ENCODE measurements around the gene SPATS1. TPM values are rescaled to one million over a fixed set of nuclear protein-coding genes. Genes with fewer than 3 reads are reported as not detected.

Gene SPATS1
- total and polyA plus RNA-seq, 10 donors: not detected

DNA sequence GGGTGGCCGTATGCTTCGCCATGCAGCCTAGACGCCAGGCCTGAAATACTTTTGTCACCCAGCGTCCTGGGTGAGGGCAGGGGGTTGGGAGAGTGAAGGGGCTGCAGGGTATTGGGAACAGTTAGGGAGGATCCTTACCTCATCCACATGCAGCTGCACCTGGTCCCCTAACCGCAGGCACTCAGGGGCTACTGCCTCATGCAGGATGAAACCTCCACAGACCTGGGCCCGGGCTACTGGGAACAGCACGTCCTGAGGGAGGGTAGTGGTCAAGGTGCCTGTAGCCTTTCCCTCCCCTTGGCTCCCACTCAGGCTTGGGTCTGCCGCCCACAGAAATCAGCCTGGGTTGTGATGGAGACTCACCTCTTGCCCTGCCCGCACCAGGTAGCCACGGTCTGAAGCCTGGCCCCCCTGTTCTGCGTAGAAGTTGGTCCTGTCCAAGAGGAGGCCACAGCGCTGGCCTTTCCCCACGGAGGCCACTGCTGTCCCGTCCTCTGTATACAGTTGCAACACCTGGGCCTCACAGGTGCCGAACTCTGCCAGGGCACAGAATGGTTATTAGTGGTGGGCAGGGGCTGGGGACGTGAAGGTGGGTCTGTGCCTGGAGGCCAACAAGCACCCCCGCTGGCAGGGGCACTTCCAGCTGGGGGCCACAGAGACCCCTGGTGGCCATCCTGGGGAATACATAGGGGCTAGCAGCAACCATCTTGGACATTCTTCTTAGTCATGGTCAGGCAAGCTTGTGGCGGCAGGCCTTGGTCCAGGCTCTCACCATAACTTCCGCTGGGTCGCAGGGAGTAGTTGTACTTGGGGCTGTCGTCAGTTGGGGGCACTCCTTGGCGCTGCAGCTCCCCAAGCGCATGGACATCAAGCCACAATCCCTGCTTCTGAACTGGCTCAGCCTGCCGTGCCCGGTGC is 37.9 kb upstream of the SPATS1 start:
- DNase-seq: peak; percentile 83
- TF ChIP-seq CTCF (IDR thresholded peaks at IDR 0.05 in 8 of 11, conservative IDR thresholded peaks at IDR 0.05 in 3 of 11) (peak; percentile 58 to 92 (median 80)), POLR2AphosphoS5 (IDR thresholded peaks at IDR 0.05) (no peak), POLR2A (IDR thresholded peaks at IDR 0.05) (no peak)
- intact Hi-C loops (cut with DNase I; ENCODE audit: low total_unique reads): no loop called here

DNA sequence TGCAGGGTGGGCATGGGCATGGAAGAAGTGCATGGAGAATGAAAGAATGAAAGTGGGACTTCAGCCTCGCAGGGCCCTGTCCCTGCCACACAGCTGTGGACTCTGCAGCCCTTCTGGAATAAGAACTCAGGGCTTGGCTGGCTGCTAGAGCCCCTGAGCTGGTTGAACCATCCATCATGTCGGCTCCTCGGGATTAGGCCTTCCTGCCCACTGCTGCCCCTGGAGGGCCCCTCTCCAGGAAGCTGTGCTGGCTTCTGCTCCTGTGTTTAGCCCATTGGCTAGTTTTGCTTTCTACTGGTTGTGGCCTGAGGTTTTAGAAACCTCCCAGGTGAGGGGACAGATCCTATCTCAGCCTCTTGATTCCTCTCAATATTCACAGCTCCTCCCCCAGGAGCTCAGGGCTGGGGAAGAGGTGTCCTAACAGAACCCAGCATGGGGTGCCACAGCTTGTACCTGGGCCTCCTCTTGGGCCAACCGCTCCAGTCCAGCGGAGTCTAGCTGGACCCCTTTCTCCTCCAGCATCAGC is 37.2 kb upstream of the SPATS1 start:
- H3K36me3 ChIP-seq: peaks cover 0 to 100% (median 95%) of the 10 kb centered on the region in 6 donors
- intact Hi-C loops (cut with DNase I; ENCODE audit: low total_unique reads): no loop called here
- no peaks in the 10 kb centered on the region for H3K9me3 ChIP-seq
- no peak overlapping the region for H3K4me3 ChIP-seq
- no peaks in the 10 kb centered on the region for H3K27me3 ChIP-seq (replicated peaks in 1 of 7)
- TF ChIP-seq POLR2A (IDR thresholded peaks at IDR 0.05) (no peak), CTCF (IDR thresholded peaks at IDR 0.05 in 8 of 11, conservative IDR thresholded peaks at IDR 0.05 in 3 of 11) (no peak), POLR2AphosphoS5 (IDR thresholded peaks at IDR 0.05) (no peak)
- no peaks in the 10 kb centered on the region for H3K4me1 ChIP-seq
- 87 to 93% (median 88%) methylated on average over 3 to 5 of the region's 5 CpGs for WGBS, 5 donors
- no peak for DNase-seq
- no peak overlapping the region for H3K27ac ChIP-seq

More for the DNA sequence above, 37.9 kb upstream of the SPATS1 start:
- H3K27ac ChIP-seq: no peak overlapping the region
- 85 to 90% (median 85%) methylated on average over 21 to 25 of the region's 25 CpGs for WGBS, 5 donors
- no peaks in the 10 kb centered on the region for H3K4me1 ChIP-seq
- H3K36me3 ChIP-seq: peaks cover 0 to 100% (median 90%) of the 10 kb centered on the region in 6 donors
- H3K4me3 ChIP-seq: no peak overlapping the region
- no peaks in the 10 kb centered on the region for H3K27me3 ChIP-seq (replicated peaks in 1 of 7)
- H3K9me3 ChIP-seq: no peaks in the 10 kb centered on the region

DNA sequence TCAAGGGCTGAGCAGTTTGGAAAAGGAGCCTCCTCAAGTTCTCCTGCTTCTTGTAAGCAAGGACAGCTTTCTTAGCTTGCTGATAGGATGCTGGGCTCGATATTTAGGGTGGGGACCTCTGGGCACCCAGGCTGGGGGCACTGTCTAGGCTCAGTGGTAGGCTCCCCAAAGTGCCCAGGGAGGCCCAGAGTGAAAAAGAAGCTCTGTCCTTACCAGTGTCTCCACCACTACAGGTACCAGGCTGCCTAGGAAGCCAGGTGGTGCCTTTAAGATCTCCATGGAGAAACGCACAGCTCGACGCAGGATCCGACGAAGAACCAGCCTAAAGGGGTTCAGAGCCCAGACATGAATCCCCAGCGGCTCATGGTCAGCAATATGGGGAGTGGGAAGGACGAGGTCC is 35.7 kb upstream of the SPATS1 start:
- peaks cover 0 to 100% (median 95%) of the 10 kb centered on the region in 6 donors for H3K36me3 ChIP-seq
- H3K9me3 ChIP-seq: no peaks in the 10 kb centered on the region
- H3K4me1 ChIP-seq: peaks cover 0 to 6% (median 2%) of the 10 kb centered on the region in 6 donors
- no peak overlapping the region for H3K27ac ChIP-seq
- TF ChIP-seq CTCF (IDR thresholded peaks at IDR 0.05 in 8 of 11, conservative IDR thresholded peaks at IDR 0.05 in 3 of 11) (no peak), POLR2AphosphoS5 (IDR thresholded peaks at IDR 0.05) (no peak), POLR2A (IDR thresholded peaks at IDR 0.05) (no peak)
- WGBS, 5 donors: 88 to 94% (median 93%) methylated on average over 8 of the region's 8 CpGs
- no peaks in the 10 kb centered on the region for H3K27me3 ChIP-seq (replicated peaks in 1 of 7)
- intact Hi-C loops (cut with DNase I; ENCODE audit: low total_unique reads): no loop called here
- DNase-seq: no peak
- no peak overlapping the region for H3K4me3 ChIP-seq

DNA sequence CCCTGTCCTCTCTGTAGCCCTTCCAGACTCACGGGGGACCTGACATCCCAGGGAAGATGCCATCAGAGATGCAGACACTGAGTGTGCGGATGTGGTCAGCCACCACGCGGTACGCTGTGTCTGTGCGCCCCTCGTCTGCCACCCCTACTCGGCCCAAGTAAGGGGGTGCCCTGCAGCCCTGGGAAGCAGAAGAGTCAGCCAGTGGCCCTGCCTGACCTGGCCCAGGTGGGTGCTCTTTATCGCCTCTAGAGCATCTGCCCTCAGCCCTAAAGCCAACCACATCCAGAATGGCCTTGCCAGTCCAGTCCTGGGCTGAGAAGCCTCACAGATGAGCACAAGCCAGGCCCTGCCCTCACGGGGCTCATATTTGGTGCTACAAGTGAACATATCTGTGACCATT is 35.2 kb upstream of the SPATS1 start:
- no peak overlapping the region for H3K27ac ChIP-seq
- H3K4me3 ChIP-seq: no peak overlapping the region
- H3K9me3 ChIP-seq: no peaks in the 10 kb centered on the region
- H3K4me1 ChIP-seq: peaks cover 2 to 11% (median 7%) of the 10 kb centered on the region in 6 donors
- 95 to 99% (median 96%) methylated on average over 9 to 10 of the region's 10 CpGs for WGBS, 5 donors
- intact Hi-C loops (cut with DNase I; ENCODE audit: low total_unique reads): no loop called here
- H3K36me3 ChIP-seq: peaks cover 0 to 98% (median 91%) of the 10 kb centered on the region in 6 donors
- peak in 1 of 3 donors; percentile 55 for TF ChIP-seq POLR2AphosphoS5 (IDR thresholded peaks at IDR 0.05)
- TF ChIP-seq CTCF (IDR thresholded peaks at IDR 0.05 in 8 of 11, conservative IDR thresholded peaks at IDR 0.05 in 3 of 11): no peak
- no peaks in the 10 kb centered on the region for H3K27me3 ChIP-seq (replicated peaks in 1 of 7)
- DNase-seq: no peak
